Right cardiac atrium (tissue), 5 donors: ENCODE measurements around the gene FAF1. TPM values are rescaled to one million over a fixed set of nuclear protein-coding genes. Genes with fewer than 3 reads are reported as not detected.
"Not testable (repeated sequence)": the region's sequence is repeated elsewhere in the genome, so short reads cannot be mapped to it uniquely, and the experiment has no call there.

ENCODE experiments used
- ATAC-seq, 2 donors: fragments of 200-7000 bp; cut with Tn5 transposase; one replicate each; pipeline versions ENCODE4 v1.8.0 to v1.9.1; 2020; ENCODE audit warnings: moderate library complexity in 2 of 2, mild to moderate bottlenecking in 1 of 2
- DNase-seq, 3 donors: peaks; one replicate each; pipeline ENCODE4 v3.0.0-alpha.2; 2020
- H3K27ac ChIP-seq: one replicate; pipeline ENCODE4 v1.5.1; 2013; ENCODE audit warnings: mild to moderate bottlenecking, low read length, control low read depth, moderate library complexity
- H3K27me3 ChIP-seq: one replicate; pipeline ENCODE4 v1.6.1; 2013; ENCODE audit not compliant: control insufficient read depth, insufficient read depth
- H3K4me1 ChIP-seq: one replicate; pipeline ENCODE4 v1.6.1; 2013; ENCODE audit warnings: low read length; ENCODE audit not compliant: control insufficient read depth, insufficient read depth
- H3K4me3 ChIP-seq: one replicate; pipeline ENCODE4 v1.5.1; 2013; ENCODE audit warnings: low read length, control low read depth
- H3K9me3 ChIP-seq: one replicate; pipeline ENCODE4 v1.6.1; 2013; ENCODE audit warnings: low read length; ENCODE audit not compliant: control insufficient read depth
- WGBS: extraction: QIAGEN DNeasy Blood & Tissue Kit; methylation state at CpG from one replicate; pipeline ENCODE4 v1.1.7; 2013; 5-methylcytosine and 5-hydroxymethylcytosine counted together
- intact Hi-C, 4 donors: fragments of 100-400 bp; cut with DNase I; formaldehyde crosslinking; loops; one replicate each; pipeline versions ENCODE4 v1.11.0 to v1.14.0; 2022 to 2023
- polyA plus RNA-seq: library from polyadenylated mRNA; stranded (reverse); fragments of 200-250 nt; gene quantifications from one replicate; pipeline ENCODE4 v1.2.3, GENCODE V29; 2013
- total RNA-seq, 4 donors: library from RNA; stranded (reverse); fragmentation: NEBNext Ultra II Directional; extraction: Animal tissue kit (Norgen Biotek cat#: 25700); gene quantifications; one replicate each; pipeline ENCODE4 v1.2.1, GENCODE V29; 2021
- donor health status: healthy with polysubstance abuse.
- donor health status: DM: no; HTN: yes; CAD: no.
- donor health status: DM: no; HTN: no; CAD: no.
- donor health status: DM: no; HTN: yes; CAD: no; lungs with severe emphysema.
- donor health status: DM: yes; HTN: yes; CAD: no.

The FAF1 gene
- total and polyA plus RNA-seq, 5 donors: 52.3 to 90.0 (median 74.7) TPM

DNA sequence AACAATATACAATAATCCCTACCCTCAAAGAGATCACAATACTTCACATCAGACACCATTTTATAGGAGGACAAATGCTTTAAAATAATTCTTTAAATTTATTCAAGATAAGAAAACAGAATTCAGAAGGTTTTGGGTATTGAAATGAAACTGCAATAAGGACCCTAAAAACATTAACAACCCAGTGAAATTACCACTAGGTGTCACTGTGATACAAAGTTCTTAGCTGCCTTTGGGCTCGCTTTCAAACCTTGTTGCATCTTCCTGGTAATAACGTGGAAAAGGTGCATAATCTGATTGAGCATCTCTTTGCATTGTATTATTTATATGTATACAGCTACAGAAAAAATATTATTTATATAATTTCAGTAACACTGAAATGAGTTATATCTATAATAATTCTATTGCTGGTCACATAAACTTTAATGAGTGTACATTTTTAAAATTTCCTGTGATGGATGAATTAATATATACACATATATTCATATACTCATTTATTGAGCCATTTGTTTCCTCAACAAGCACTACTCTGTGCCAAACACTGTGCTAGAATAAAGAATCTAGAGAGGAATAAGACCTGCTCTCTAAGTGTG is 185.2 kb downstream of the FAF1 start:
- intact Hi-C loops: loop anchor here (5.0 to 10.0 kb wide), 2 partner anchors 270 to 272 kb away; no protein-coding TSS in a partner anchor
- ATAC-seq (peak in 1 of 2 donors; percentile 32), DNase-seq (no peak)
- WGBS: 4% methylated on average over 2 of the region's 2 CpGs
- Histone ChIP-seq H3K4me1 (no peaks in the 10 kb centered on the region), H3K27ac (no peak overlapping the region), H3K9me3 (no peaks in the 10 kb centered on the region), H3K27me3 (no peaks in the 10 kb centered on the region), H3K4me3 (no peak overlapping the region)

DNA sequence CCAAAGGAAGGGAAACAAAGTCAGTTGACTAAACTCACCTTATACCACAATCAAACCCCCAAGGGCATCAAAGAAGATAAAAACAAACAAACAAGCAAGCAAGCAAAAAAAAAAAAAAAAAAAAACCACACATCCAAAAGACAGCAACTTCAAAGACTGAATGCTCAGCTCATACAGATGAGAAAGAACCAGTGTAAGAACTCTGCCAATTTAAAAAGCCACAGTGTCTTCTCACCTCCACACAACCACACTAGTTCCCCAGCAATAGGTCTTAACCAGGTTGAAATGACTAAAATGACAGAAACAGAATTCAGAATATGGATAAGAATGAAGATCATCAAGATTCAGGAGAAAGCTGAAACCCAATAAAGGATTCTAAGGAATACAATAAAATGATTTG is 193.4 kb downstream of the FAF1 start:
- Histone ChIP-seq H3K9me3 (no peaks in the 10 kb centered on the region), H3K4me1 (peaks cover 2% of the 10 kb centered on the region), H3K27me3 (no peaks in the 10 kb centered on the region), H3K4me3 (no peak overlapping the region), H3K27ac (no peak overlapping the region)
- DNase-seq (no peak), ATAC-seq (no peak)
- intact Hi-C loops: no loop called here

DNA sequence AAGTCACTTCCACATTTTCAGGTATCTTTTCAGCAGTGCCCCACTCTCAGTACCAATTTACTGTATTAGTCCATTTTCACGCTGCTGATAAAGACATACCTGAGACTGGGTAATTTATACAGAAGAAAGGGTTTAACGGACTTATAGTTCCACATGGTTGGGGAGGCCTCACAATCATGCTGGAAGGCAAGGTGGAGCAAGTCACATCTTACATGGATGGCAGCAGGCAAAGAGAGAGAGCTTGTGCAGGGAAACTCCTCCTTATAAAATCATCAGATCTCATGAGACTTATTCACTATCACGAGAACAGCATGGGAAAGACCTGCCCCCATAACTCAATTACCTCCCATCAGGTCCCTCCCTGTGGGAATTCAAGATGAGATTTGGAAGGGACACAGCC is 203.5 kb downstream of the FAF1 start:
- H3K27ac ChIP-seq, ATAC-seq, H3K27me3 ChIP-seq, DNase-seq, H3K9me3 ChIP-seq, H3K4me3 ChIP-seq, H3K4me1 ChIP-seq, intact Hi-C loops: not testable (repeated sequence)
- WGBS: 96% methylated on average over 3 of the region's 3 CpGs

DNA sequence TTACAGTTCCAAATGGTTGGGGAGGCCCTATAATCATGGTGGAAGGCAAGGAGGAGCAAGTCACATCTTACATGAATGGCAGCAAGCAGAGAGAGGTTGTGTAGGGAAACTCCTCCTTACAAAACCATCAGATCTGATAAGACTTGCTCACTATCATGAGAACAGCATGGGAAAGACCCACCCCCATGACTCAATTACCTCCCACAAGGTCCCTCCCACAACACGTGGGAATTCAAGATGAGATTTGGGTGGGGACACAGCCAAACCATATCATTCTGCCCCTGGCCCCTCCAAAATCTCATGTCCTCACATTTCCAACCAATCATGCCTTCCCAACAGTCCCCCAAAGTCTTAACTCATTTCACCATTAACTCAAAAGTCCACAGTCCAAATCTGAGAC is 205.3 kb downstream of the FAF1 start:
- H3K27me3 ChIP-seq, H3K4me1 ChIP-seq, H3K9me3 ChIP-seq, H3K27ac ChIP-seq, intact Hi-C loops, H3K4me3 ChIP-seq, ATAC-seq, DNase-seq: not testable (repeated sequence)
- 88% methylated on average over 1 of the region's 1 CpG for WGBS

DNA sequence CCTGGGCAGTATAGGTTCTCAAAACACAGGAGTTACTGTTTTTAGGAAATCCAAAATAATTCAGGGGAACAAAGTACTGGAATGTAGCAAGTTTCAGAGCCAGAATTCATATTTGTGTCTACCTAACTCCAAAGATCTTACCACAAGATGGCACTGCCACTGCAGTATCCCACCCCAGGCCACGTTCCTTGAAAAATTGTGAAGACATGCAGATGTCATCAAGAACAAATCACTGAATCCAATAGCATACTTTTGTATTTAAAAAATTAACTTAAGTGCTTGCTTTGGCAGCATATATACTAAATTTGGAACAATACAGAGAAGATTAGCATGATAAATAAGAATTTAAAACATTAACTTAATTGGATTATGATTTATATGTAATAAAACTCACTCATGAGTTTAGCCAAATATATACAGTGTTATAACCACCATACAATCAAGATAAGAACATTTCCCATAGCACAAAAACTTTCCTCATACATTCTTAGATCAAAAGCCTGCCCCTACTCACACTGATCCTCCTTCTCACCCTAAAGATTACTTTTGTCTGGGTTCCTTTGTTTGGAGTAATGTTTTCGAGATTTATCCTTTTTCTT is 209.9 kb downstream of the FAF1 start:
- Histone ChIP-seq H3K4me3 (no peak overlapping the region), H3K27ac (no peak overlapping the region), H3K9me3 (no peaks in the 10 kb centered on the region), H3K4me1 (no peaks in the 10 kb centered on the region), H3K27me3 (no peaks in the 10 kb centered on the region)
- ATAC-seq (no peak), DNase-seq (no peak)
- 44% methylated on average over 2 of the region's 2 CpGs for WGBS
- intact Hi-C loops: no loop called here

DNA sequence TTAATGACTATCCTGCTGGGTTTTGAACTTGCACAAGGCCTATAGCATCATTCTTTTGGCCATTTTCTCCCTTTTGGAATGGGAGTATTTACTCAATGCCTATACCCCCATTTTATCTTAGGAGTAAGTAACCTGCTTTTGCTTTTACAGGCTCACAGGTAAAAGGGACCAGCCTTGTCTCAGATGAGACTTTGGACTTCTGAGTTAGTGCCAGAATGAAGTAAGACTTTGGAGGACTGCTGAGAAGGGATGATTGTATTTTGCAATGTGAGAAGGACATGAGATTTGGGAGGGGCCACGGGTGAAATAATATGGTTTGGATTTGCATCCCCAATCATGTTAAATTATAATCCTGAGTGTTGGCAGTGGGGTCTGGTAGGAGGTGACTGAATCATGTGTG is 212.7 kb downstream of the FAF1 start:
- Histone ChIP-seq H3K27me3 (no peaks in the 10 kb centered on the region), H3K27ac (no peak overlapping the region), H3K4me1 (no peaks in the 10 kb centered on the region), H3K9me3 (no peaks in the 10 kb centered on the region), H3K4me3 (no peak overlapping the region)
- WGBS: 90% methylated on average over 1 of the region's 1 CpG
- ATAC-seq (no peak), DNase-seq (no peak)
- intact Hi-C loops: no loop called here

DNA sequence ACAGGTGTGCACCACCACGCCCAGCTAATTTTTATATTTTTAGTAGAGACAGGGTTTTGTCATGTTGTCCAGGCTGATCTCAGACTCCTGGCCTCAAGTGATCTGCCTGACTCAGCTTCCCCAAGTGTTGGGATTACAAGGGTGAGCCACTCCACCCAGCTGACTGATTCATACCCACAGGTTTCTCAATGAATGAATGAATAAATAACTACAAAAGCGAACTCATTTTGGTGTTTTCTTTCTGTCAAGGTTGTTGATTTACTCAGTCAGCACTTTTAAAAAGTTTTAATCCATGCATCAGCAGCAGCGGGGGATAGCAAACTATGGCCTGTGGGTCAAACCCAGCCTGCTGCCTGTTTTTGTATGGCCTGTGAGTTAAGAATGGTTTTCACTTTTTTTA is 217.5 kb downstream of the FAF1 start:
- 96% methylated on average over 3 of the region's 3 CpGs for WGBS
- ATAC-seq (no peak), DNase-seq (no peak)
- no peaks in the 10 kb centered on the region for H3K4me1 ChIP-seq
- no peaks in the 10 kb centered on the region for H3K27me3 ChIP-seq
- no peak overlapping the region for H3K27ac ChIP-seq
- no peaks in the 10 kb centered on the region for H3K9me3 ChIP-seq
- H3K4me3 ChIP-seq: no peak overlapping the region
- intact Hi-C loops: no loop called here

DNA sequence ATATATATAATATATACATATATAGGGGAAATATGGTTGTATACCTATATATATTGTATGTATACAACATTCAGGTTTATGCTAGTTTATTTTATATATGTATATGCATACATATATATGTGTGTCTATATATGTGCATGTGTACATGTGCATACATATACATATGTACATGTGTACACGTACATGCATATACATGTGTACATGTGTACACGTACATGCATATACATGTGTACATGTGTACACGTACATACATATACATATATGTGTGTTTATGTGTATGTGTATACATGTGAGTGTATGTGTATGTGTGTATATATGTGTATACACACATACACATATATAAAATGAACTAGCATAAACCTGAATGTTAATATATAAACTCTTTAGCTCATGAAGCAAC is 220.9 kb downstream of the FAF1 start:
- no peak for ATAC-seq
- intact Hi-C loops: no loop called here
- no peaks in the 10 kb centered on the region for H3K27me3 ChIP-seq
- no peak overlapping the region for H3K4me3 ChIP-seq
- 93% methylated on average over 3 of the region's 3 CpGs for WGBS
- no peak for DNase-seq
- H3K9me3 ChIP-seq: no peaks in the 10 kb centered on the region
- no peak overlapping the region for H3K27ac ChIP-seq
- no peaks in the 10 kb centered on the region for H3K4me1 ChIP-seq

DNA sequence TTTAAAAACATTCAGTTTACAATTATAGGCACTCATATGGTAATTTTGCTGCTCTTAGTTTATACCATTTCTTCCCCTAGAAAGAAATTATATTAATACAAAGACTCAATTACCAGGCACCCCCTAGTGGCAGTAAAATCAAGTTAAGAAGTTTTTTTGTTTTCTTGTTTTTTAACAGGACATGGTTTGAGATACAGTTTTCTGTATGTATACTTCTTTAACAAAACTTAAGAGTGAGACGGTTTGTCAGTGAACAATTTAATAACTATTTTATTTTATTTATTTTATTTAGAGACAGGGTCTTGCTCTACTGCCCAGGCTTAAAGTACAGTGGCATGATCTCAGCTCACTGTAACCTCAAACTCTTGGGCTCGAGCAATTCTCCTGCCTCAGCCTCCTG is 224.6 kb downstream of the FAF1 start:
- WGBS: 76% methylated on average over 2 of the region's 2 CpGs
- DNase-seq: no peak
- ATAC-seq: no peak
- H3K27me3 ChIP-seq: no peaks in the 10 kb centered on the region
- H3K4me3 ChIP-seq: no peak overlapping the region
- intact Hi-C loops: no loop called here
- no peaks in the 10 kb centered on the region for H3K9me3 ChIP-seq
- H3K27ac ChIP-seq: no peak overlapping the region
- no peaks in the 10 kb centered on the region for H3K4me1 ChIP-seq

DNA sequence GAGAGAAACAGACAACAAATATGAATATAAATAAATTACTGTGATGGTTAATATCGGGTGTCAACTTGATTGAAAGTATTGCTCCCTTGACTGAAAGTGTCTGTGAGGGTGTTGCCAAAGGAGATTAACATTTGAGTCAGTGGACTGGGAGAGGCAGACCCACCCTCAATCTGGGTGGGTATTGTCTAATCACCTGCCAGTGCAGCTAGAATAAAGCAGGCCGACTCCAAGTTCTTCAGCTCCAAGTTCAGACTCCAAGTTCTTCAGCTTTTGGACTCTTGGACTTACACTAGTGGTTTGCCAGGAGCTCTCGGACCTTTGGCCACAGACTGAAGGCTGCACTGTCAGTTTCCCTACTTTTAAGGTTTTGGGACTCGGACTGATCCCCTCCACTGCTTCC is 232.5 kb downstream of the FAF1 start:
- intact Hi-C loops, ATAC-seq, H3K9me3 ChIP-seq, DNase-seq, H3K4me3 ChIP-seq, H3K27me3 ChIP-seq, H3K4me1 ChIP-seq, H3K27ac ChIP-seq: not testable (repeated sequence)
- 96% methylated on average over 4 of the region's 4 CpGs for WGBS

DNA sequence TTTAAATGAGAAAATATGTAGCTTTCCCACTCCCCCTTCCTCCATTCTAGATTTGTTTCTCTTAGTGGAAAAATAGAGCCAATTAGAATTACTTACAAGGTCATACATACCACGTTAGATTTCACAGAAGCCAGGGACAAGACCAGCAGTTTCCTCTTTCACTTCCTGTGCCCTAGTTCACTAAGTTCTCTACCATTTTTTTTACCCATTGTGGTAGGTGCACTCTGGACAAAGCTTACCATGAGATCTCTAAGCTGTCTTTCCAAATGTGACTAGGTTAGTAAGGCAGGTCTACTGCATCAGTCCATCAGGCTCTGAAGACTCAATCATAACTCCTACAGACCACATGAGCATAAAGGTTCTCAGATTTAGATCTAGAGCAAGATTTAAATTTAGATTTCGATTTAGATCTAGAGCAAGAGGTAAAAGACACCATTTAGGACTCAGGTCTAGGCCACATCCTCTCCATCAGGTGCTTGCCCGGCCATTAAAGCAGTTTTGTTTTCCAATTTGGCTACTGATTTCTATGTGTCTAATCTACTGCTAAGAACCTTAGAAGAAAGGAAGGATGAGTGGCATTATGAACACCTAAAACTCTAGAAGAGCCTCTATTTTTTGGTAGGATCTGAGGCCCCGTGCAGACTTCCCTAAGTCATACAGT is 235.3 kb downstream of the FAF1 start:
- H3K4me1 ChIP-seq: no peaks in the 10 kb centered on the region
- intact Hi-C loops: no loop called here
- no peaks in the 10 kb centered on the region for H3K9me3 ChIP-seq
- ATAC-seq (no peak), DNase-seq (no peak)
- no peak overlapping the region for H3K27ac ChIP-seq
- H3K27me3 ChIP-seq: no peaks in the 10 kb centered on the region
- WGBS: 84% methylated on average over 4 of the region's 4 CpGs
- H3K4me3 ChIP-seq: no peak overlapping the region
